UCSD-AML1 (cell line): ENCODE measurements around the gene RPS27L.
"Not testable (repeated sequence)": the region's sequence is repeated elsewhere in the genome, so short reads cannot be mapped to it uniquely, and the experiment has no call there.

Source experiments
- DNase-seq: peaks from one replicate; lab custom pipeline; 2025; ENCODE audit not compliant: unreplicated experiment; lab: John Stamatoyannopoulos, UW

RPS27L gene

DNA sequence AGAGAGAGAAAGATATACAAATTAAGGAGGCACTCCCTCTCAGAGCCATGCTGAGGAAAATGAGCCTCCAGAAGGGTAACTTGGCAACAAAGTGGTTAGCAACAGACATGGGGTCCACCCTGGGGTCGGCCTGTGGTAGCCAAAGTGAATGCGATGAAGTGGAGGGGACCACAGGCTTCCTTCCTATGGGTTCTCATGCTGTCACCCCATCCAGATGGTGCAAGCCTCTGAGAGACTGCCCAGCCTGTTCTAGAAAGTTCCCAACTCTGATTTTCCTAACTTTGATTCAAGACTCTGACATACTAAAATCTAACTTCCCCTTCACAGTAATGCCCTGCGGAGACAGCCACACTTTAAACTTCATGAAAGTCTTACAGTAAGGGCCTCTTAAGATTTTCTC is 53.9 kb downstream of the RPS27L start:
- DNase-seq: no peak

DNA sequence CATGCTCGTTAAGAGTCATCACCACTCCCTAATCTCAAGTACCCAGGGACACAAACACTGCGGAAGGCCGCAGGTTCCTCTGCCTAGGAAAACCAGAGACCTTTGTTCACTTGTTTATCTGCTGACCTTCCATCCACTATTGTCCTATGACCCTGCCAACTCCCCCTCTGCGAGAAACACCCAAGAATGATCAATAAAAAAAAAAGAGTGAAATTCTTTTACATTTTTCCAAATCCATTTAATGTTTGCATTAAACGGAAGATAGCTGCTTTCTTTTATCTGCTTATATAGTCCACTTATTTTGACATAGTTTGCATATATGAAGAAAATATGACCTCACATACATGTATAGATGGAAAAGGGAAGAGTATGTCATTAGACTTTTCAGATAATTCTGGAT is 57.7 kb downstream of the RPS27L start:
- not testable (repeated sequence) for DNase-seq

- not testable (repeated sequence) for DNase-seq
Observed at GRCh38 chr15:63098901-63099300, 58.4 kb downstream of the RPS27L start.
